ENCODE data around the gene SLC27A2. TPM values are rescaled to one million over a fixed set of nuclear protein-coding genes. Genes with fewer than 3 reads are reported as not detected.
"Not testable (repeated sequence)": the region's sequence is repeated elsewhere in the genome, so short reads cannot be mapped to it uniquely, and the experiment has no call there.

Gene SLC27A2
- total RNA-seq, 1 donor from 2014 or later: 0.06 TPM

DNA sequence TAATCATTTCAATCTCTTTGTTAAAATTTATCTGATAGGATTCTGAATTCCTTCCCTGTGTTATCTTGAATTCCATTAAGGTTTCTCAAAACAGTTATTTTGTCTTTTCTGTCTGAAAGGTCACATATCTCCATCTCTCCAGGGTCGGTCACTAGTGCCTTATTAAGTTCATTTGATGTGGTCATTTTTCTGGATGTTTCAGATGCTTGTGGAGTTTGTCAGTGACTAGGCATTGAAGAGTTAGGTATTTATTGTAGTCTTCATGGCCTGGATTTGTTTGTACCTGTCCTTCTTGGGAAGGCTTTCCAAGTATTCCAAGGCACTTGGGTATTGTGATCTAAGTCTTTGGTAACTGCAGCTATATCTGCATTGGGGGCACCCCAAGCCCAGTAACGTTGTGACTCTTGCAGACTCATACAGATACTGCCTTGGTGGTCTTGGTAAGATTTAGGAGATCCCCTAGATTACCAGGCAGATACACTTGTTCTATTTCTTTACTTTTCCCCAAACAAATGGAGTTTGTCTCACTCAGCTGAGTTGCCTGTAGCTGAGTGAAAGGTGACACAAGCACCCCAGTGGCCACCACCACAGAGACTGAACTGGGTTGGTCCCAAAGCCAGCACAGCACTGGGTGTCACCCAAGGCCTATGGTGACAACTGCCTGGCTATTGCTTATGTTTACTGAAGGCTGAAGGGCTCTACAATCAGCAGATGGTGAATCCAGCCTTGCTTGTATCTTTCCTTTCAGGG is 18.9 kb upstream of the SLC27A2 start:
- no peak for DNase-seq (ENCODE audit: extremely low read depth, low read depth, low spot score)

DNA sequence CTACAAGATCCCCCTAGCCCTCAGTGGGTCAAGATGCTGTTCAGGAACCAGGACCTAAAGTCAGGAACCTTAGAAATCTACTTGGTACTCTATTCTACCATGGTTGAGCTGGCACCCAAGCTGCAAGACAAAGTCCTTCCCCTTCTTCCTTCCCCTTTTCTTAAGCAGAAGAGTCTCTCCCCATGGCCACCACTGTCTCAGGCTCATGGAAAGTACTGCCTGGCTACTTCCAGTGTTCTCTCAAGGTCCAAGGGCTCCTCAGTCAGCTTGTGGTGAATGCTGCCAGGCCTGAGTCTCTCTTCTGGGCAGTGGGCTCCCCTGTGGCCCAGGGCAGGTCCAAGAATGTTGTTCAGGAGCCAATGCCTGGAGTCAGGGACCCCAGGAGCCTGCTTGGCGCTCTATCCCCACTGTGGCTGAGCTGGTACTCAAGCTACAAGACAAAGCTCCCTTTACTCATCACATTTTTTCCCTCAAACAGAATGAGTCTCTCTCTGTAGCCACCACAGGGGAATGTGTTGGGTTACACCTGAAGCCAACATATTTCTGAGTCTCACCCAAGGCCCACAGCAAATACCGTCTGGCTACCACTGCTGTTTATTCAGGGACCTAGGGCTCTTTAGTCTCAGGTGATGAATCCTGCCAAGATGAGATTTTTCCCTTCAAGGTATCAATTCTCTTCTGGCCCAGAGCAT is 18.1 kb upstream of the SLC27A2 start:
- no peak for DNase-seq (ENCODE audit: extremely low read depth, low read depth, low spot score)

DNA sequence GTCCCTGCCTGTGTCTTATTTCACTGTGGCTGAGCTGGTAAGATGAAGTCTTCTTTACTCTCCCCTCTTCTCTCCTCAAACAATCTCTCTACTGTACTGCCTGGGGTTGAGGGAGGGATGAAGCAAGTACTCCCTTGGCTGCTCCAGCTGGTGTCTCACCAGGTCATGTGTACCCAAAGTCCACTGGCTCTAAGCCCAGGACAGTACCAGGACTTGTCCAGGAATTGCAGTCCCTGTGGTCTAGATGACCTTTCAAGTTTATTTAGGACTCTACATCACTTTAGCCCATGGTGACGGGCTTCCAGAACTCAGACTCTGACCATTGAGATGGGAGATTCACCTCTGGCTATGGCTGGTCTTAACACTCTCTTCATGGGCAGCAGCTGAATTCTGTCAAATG is 17.5 kb upstream of the SLC27A2 start:
- no peak for DNase-seq (ENCODE audit: extremely low read depth, low read depth, low spot score)

DNA sequence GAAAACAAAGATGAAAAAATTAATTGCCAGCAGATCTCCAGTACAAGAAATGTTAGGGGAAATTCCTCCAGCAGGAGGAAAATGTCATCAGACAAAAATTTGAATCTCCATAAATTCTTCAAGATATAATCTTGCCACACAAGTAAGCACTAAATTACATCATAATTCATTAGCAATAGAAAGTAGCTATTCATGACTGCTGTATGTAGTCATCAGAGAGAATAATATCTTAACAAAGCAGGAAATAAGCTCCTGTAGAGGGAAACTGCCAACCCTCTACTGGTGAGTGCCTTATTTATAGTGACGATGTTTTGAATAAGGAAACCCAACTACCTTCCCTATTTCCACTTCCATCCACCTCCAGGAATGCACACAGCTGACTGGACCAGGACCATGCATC is 15.8 kb upstream of the SLC27A2 start:
- no peak for DNase-seq (ENCODE audit: extremely low read depth, low read depth, low spot score)

DNA sequence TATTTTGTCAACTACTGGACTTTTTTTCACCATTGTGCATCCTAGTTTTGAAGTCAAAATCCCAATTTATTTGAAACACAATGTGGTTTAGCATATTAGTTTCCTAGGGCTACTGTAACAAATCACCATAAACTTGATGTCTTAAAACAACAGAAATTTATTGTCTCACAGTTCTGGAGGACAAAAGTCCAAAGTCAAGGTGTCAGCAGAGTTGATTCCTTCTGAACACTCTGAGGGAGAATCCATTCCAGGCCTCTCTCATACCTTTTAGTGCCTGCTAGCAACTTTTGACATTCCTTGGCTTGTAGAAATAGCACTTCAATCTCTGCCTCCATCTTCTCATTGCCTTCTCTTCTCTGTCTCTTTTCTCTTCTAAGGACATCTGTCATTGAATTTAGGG is 14.9 kb upstream of the SLC27A2 start:
- no peak for DNase-seq (ENCODE audit: extremely low read depth, low read depth, low spot score)

DNA sequence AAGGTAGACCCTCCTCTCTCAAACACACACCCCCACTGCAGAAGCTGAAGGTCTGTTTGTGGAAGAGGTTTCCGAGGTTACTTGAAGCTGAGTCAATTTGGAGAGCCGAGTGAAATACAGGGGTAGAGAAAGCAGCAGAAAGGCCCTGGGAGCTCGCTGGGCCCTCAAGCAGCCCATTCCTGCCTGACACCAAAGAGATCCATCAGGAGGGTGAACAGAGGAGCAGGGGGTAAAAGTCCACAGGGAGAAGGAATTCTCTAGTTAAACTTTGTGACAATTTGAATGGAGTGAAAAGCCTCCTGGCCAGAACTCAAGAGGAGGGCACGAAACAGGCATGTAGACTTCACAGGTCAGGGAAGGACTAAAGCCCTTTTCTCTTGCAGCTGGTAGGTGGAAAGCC is 13.6 kb upstream of the SLC27A2 start:
- no peak for DNase-seq (ENCODE audit: extremely low read depth, low read depth, low spot score)

DNA sequence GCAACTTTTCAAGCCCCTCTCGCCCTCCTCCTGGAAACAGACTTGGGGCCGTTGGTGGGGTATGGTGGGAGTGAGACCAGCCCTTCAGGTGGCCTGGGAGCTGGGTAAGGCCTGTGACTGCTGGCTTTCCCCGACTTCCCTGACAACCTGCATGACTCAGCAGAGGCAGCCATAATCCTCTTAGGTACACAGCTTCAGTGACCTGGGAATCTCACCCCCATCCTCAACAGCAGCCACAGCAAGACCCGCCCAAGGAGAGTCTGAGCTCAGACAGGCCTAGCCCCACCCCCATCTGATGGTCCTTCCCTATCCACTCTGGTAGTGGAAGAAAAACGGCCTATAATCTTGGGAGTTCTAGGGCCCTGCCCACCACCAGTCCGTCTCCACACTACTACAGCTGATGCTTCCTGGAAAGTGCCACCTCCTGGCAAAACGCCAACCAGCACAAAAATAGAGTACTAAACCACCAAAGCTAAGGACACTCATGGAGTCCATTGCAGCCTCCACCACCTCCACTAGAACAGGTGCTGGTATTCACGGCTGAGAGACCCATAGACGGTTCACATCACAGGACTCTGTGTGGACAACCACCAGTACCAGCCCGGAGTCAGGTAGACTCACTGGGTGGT is 13.1 kb upstream of the SLC27A2 start:
- DNase-seq (ENCODE audit: extremely low read depth, low read depth, low spot score): no peak

DNA sequence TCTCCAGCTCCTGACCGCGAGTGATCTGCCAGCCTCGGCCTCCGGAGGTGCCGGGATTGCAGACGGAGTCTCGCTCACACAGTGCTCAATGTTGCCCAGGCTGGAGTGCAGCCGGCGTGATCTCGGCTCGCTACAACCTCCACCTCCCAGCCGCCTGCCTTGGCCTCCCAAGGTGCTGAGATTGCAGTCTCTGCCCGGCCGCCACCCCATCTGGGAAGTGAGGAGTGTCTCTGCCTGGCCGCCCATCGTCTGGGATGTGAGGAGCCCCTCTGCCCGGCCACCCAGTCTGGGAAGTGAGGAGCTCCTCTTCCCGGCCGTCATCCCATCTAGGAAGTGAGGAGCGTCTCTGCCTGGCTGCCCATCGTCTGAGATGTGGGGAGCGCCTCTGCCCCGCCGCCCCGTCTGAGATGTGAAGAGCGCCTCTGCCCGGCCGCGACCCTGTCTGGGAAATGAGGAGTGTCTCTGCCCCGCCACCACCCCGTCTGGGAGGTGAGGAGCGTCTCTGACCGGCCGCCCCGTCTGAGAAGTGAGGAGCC is 9.6 kb upstream of the SLC27A2 start:
- not testable (repeated sequence) for DNase-seq (ENCODE audit: extremely low read depth, low read depth, low spot score)

DNA sequence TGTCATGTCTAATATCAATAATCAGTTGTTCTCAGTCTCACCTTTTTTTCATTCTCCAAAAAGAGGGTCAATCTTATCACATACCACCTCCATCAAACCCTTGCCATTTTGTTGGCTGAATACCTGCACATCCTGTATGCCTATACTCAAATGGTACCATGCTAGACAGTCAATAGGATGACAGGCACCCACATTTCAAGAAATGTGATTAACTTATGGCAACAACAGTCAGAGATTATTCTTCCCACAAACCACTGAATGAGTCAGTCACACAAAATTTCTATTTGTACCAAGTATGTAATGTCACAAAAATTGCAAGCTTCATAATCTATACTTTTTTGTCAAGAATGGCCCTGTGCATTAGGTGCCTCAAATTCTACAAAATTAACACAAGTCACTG is 5.1 kb upstream of the SLC27A2 start:
- DNase-seq (ENCODE audit: extremely low read depth, low read depth, low spot score): no peak

DNA sequence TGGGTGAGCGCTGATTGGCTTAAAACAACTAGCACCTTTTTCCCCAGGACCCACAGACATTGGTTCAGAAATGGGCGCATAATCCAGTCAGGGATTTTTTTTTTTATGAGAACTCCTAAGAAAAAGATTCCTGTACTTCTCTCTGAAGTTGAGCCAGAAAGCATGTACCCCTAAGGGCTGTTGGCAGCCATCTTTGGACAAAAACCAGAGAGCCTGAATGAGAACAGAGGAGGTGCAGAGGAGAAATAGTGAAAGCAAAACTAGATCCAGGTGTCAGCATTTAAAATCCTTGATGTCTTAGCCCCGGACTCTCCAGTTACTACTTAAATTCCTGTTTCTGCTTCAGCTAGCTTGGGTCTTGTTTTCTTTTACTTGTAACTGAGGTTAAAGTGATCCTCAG is 1.9 kb upstream of the SLC27A2 start:
- DNase-seq (ENCODE audit: extremely low read depth, low read depth, low spot score): no peak

DNA sequence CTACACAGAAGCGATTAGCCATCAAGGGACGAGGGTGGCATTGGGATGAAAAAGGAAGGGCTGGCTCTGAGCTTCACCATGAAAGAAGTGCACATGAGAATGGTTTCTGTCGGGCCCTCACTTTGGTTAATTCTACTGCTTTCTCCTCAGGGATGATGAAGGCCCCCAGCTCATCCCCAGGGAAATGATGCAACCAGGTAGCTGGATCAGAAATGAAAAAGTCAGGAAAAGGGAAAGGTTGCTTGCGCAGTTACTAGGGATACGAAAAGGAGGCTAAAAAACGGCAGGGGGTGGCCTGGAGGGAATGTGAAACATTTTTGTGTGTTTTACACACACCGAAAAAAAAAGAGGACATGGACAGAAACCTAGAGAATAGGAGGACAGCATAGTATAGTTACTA is 1.4 kb upstream of the SLC27A2 start:
- DNase-seq (ENCODE audit: extremely low read depth, low read depth, low spot score): no peak

DNA sequence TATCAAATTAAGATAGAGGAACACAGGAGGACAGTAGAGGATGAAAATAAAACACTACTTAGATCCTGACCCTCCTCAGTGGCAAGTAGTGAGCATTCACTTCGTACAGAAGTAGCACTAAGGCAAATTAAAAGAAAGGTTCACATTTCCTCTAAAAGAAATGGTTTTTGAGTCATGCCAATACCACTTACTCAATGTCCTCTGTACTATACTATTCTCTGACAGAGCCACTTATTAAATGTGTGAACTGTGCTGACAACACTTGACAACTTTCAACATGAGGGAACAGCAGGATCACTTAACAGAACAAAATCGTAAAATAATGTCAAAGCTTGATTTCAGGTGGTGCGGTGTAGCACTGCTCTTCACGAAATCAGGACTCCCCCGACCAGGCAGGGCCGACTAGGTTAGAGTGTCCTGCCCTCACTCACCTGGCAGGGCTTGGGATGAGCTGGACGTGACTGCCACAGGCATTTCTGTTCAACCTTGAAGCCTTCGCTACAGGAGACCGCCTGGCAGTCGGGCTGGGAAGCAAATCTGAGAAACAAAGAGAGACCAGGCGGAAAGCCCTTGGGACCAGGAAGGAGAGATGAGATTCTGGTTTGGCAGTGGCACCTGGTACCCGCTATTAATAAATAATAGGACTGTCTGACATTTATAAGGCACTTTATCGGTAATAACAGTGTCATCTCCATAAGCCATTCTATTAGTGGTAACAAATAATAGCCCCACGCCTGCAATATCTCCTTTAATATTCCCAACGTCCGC is 611 bp upstream of the SLC27A2 start:
- DNase-seq (ENCODE audit: extremely low read depth, low read depth, low spot score): no peak

DNA sequence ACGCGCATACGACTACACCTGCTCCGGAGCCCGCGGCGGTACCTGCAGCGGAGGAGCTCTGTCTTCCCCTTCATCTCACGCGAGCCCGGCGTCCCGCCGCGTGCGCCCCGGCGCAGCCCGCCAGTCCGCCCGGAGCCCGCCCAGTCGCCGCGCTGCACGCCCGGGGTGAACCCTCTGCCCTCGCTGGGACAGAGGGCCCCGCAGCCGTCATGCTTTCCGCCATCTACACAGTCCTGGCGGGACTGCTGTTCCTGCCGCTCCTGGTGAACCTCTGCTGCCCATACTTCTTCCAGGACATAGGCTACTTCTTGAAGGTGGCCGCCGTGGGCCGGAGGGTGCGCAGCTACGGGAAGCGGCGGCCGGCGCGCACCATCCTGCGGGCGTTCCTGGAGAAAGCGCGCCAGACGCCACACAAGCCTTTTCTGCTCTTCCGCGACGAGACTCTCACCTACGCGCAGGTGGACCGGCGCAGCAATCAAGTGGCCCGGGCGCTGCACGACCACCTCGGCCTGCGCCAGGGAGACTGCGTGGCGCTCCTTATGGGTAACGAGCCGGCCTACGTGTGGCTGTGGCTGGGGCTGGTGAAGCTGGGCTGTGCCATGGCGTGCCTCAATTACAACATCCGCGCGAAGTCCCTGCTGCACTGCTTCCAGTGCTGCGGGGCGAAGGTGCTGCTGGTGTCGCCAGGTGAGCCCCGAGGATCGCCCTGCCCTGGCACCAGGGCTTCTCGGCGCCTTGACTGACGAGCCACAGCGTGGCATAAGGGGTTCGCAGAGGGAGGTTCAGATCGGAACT is 420 bp downstream of the SLC27A2 start:
- no peak for DNase-seq (ENCODE audit: extremely low read depth, low read depth, low spot score)

DNA sequence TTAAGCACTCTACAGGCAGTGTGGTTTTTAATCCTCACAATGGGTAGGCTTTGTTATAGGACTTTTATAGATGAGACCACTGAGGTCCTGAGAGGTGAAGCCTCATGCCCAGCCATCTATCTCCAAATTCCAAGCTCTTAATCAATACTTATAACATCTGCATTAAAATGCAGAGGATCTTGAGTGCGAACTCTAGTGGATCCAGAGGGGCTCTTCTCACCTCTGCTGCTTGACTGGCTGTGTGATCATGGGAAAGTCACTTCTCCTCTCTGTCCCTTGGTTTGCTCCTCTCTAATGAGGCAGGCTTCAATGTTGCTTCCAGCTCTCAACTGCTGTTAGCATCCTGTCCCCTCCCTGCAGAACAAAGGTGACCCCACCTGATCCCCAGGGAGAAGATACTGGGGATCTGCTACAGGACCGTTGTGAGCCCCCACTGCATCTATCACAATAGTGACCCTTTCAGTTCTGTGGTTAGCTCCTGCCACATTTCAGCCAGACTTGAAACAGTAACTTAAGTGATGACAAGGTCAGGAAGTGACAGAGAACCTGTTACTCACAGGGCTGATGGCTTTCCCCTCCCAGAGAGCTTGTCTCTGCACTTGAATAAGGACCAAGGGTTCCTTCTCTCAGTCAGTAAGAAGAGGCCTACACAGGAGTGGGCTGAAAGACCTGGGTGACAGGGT is 1.3 kb downstream of the SLC27A2 start:
- DNase-seq (ENCODE audit: extremely low read depth, low read depth, low spot score): no peak

DNA sequence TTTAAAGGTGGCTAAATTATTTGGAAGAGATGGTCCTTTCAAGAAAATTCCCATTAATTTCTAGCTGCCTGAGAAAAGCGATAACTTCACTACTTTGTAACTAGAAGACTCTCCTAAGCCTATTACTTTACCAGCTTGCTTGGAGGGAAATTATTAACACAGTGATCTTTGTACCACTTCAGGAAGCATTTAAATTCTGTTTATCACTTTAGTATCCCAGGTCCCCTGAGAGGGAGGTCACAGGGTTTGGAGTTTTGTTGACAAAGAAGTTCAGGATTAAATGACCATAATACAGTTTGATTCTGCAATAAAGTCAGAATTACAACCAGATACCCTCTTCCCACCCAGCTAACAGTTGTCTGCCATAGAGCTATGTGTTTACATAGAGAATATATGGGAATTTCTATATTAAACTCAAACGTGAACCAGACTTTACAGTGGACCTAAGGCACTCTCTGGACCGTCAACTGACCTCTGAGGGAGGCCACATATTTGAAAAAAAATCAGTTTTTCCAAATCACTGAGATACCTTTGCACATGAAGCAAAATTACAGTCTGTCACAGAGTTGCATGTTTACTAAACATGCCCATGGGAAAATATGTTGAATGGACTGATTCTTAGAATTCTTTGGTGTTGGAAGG is 3.0 kb downstream of the SLC27A2 start:
- DNase-seq (ENCODE audit: extremely low read depth, low read depth, low spot score): no peak

DNA sequence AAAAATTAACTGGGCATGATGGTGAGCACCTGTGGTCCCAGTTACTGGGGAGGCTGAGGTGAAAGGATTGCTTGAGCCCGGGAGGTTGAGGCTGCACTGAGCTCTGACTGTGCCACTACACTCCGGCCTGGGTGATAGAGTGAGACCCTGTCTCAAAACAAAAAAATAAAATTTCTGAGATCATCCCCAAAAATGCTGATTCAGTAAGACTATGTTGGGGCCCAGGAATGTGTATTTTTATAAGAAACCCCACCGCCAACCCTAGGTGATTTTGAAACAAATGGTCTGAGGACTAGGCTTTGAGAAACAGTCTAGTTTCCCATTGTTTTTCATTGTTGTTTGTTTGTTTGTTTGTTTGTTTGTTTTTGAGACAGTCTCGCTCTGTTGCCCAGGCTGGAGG is 4.1 kb downstream of the SLC27A2 start:
- DNase-seq (ENCODE audit: extremely low read depth, low read depth, low spot score): no peak

DNA sequence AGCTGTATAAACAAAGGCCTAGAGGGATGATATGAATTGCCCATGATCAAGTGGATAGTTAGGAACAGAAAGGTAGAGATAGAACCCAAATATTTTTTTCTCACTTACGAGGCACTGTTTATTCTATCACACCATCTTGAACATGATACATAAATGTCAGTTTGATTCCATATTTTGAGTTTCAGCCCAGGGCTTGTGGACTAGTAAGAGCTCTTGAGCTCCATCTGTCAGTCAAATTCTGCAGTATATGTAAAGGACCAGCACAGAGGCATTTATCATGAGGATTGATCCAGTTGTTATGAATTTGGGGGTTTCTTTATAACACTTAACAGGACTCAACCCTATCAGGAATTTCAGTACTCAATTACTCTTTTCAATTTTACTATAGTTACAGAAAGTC is 4.8 kb downstream of the SLC27A2 start:
- DNase-seq (ENCODE audit: extremely low read depth, low read depth, low spot score): no peak

DNA sequence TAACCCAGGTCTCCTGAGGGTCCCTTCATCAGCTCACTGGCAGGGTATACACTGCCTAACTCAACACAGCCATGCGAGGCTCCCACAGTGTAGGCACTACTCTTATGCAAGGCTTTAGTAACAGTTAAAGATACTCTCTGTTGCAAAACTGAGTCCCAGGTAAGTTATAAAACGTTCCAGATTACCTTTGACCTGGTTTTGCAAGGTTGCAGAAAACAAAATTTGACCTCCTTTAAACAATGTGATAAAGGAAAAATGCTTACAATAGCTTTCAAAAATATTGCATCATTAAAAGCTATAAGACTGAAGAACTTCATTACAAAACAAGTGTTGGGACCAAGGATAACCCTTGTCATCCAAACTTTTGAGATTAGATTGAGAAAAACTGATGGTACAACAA is 5.5 kb downstream of the SLC27A2 start:
- DNase-seq (ENCODE audit: extremely low read depth, low read depth, low spot score): no peak

DNA sequence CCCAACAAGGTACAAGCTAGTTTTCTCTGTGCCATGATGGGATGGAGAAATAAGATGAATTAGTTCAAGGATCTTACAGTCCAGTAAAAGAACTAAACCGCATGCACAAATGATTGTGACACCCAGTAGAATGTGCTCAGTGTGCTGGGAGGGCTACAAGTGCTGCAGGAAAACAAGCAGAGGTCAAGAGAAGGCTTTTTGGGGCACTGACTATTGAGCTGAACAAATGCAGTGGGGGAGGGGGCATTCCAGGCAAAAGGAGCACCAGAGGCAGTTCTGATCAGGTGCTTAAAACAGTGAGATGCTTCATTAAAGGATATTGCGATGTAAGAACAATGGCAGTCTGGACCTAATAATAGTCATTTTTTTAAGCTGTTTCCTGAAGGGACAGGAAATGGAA is 6.0 kb downstream of the SLC27A2 start:
- no peak for DNase-seq (ENCODE audit: extremely low read depth, low read depth, low spot score)
